Erythroblast (primary cell): Measurements from ENCODE around the gene CPSF3.

ENCODE experiments used
- GATA1 ChIP-seq: IDR thresholded peaks from 2 replicates; pipeline ENCODE4 v1.6.1; 2011; ENCODE audit warnings: low read depth, mild to moderate bottlenecking, control low read depth, low read length, moderate library complexity
- POLR2A ChIP-seq: IDR thresholded peaks from 2 replicates; pipeline ENCODE4 v1.6.1; 2011; ENCODE audit warnings: mild to moderate bottlenecking, low read length

- TF ChIP-seq POLR2A (no peak), GATA1 (no peak)
These were observed 54.5 kb downstream of the CPSF3 start for GRCh38 chr2:9477914-9478313.
